GM10266 (cell line): ENCODE data around the gene HIKESHI.
"Not testable (repeated sequence)": the region's sequence is repeated elsewhere in the genome, so short reads cannot be mapped to it uniquely, and the experiment has no call there.

Source experiments
- DNase-seq: peaks from one replicate; pipeline ENCODE4 v3.0.0; 2012; ENCODE audit errors: extremely low spot score
- CTCF ChIP-seq: IDR thresholded peaks from 2 replicates; pipeline ENCODE4 v1.5.1; 2012; ENCODE audit warnings: mild to moderate bottlenecking, low read depth; ENCODE audit not compliant: control insufficient read depth, insufficient read depth; ENCODE audit errors: missing control alignments

HIKESHI gene

GRCh38 chr11:86341382-86341781 is 39.3 kb downstream of the HIKESHI start:
- no peak for DNase-seq

GRCh38 chr11:86346513-86346912 is 44.5 kb downstream of the HIKESHI start:
- no peak for TF ChIP-seq CTCF
- DNase-seq, result no peak

More at GRCh38 chr11:86341382-86341781, 39.3 kb downstream of the HIKESHI start:
- no peak for TF ChIP-seq CTCF

GRCh38 chr11:86355256-86355655 is 53.2 kb downstream of the HIKESHI start:
- no peak for DNase-seq
- TF ChIP-seq CTCF, result no peak

- DNase-seq, result not testable (repeated sequence)
These were observed 55.4 kb downstream of the HIKESHI start for GRCh38 chr11:86357412-86357811.

- no peak for TF ChIP-seq CTCF
- DNase-seq, result no peak
These were observed 56.7 kb downstream of the HIKESHI start for GRCh38 chr11:86358720-86359119.

GRCh38 chr11:86360775-86361395 is 58.8 kb downstream of the HIKESHI start:
- peak; percentile 13 for DNase-seq
- TF ChIP-seq CTCF, result peak; percentile 0

- TF ChIP-seq CTCF, result no peak
- DNase-seq, result no peak
These were observed 61.4 kb downstream of the HIKESHI start for GRCh38 chr11:86363424-86363823.

GRCh38 chr11:86365546-86365945 is 63.5 kb downstream of the HIKESHI start:
- DNase-seq, result no peak
- TF ChIP-seq CTCF, result no peak
